HL-60 (cell line): ENCODE data around the gene SCN5A.

Experiments used
- GABPA ChIP-seq: IDR thresholded peaks from 2 replicates; pipeline ENCODE4 v1.6.1; 2012; ENCODE audit warnings: low read depth
- POLR2AphosphoS5 ChIP-seq: IDR thresholded peaks from 2 replicates; pipeline ENCODE4 v1.6.1; 2012; ENCODE audit warnings: low read depth
- REST ChIP-seq: IDR thresholded peaks from 2 replicates; pipeline ENCODE4 v1.6.1; 2012; ENCODE audit warnings: low read depth; ENCODE audit not compliant: insufficient replicate concordance
- SPI1 ChIP-seq: IDR thresholded peaks from 2 replicates; pipeline ENCODE4 v1.6.1; 2012; ENCODE audit warnings: low read depth, mild to moderate bottlenecking, borderline replicate concordance
- TF ChIP-seq, protein P1 (sequence below): IDR thresholded peaks from one replicate; pipeline ENCODE4 v1.5.1; 2011; ENCODE audit warnings: low read length, control low read depth, inconsistent platforms; ENCODE audit not compliant: insufficient read depth

DNA sequence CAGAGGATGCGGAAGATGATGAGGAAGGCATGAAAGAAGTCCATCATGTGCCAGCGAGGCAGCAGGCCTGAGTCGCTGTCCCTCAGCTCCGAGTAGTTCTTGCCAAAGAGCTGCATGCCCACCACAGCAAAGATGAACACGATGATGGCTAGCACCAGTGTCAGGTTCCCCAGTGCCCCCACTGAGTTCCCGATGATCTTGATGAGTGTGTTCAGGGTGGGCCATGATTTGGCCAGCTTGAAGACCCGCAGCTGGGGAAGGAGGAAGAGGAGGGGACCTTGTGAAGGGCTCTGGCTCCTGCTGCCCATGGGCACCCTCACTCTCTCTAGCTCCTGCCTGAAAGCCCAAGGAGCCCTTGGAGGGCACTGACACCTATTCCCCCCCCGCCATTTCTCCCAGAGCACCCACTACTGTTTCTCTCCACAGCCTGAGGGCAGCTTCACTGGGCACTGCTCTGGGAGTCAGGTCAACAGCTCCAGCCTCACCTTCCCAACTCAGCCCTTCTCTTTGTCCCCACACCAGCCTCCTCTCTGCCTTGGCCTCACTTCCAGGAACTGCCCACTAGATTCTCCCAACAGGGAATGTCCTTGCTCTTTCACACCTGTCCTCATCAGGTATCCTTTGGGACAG lies 63.6 kb downstream of the SCN5A start:
- TF ChIP-seq, protein P1, sequence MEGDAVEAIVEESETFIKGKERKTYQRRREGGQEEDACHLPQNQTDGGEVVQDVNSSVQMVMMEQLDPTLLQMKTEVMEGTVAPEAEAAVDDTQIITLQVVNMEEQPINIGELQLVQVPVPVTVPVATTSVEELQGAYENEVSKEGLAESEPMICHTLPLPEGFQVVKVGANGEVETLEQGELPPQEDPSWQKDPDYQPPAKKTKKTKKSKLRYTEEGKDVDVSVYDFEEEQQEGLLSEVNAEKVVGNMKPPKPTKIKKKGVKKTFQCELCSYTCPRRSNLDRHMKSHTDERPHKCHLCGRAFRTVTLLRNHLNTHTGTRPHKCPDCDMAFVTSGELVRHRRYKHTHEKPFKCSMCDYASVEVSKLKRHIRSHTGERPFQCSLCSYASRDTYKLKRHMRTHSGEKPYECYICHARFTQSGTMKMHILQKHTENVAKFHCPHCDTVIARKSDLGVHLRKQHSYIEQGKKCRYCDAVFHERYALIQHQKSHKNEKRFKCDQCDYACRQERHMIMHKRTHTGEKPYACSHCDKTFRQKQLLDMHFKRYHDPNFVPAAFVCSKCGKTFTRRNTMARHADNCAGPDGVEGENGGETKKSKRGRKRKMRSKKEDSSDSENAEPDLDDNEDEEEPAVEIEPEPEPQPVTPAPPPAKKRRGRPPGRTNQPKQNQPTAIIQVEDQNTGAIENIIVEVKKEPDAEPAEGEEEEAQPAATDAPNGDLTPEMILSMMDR, result no peak
- no peak for TF ChIP-seq GABPA
- no peak for TF ChIP-seq POLR2AphosphoS5
- TF ChIP-seq REST, result no peak
- no peak for TF ChIP-seq SPI1
